Activated CD8-positive, alpha-beta memory T cell treated with anti-CD3 and anti-CD28 coated beads for 4 hours (primary cell): ENCODE data around the gene AMZ1.
A peak's percentile ranks its signal among the peaks of the same experiment; 100 is the strongest.
"Not testable (repeated sequence)": the region's sequence is repeated elsewhere in the genome, so short reads cannot be mapped to it uniquely, and the experiment has no call there.

Source experiments
- DNase-seq, 2 donors: peaks; one replicate each; pipeline ENCODE4 v3.0.0-alpha.2; 2020; ENCODE audit warnings: low read depth in 2 of 2

Gene AMZ1

GRCh38 chr7:2667843-2668242 lies 20.2 kb upstream of the AMZ1 start:
- DNase-seq: no peak

GRCh38 chr7:2668401-2668800 lies 19.6 kb upstream of the AMZ1 start:
- no peak for DNase-seq

- DNase-seq: no peak
These were observed 17.8 kb upstream of the AMZ1 start for GRCh38 chr7:2670171-2670570.

GRCh38 chr7:2670720-2671391 lies 17.1 kb upstream of the AMZ1 start:
- DNase-seq: peak; percentile 35 to 42

- DNase-seq: not testable (repeated sequence)
These were observed 14.8 kb upstream of the AMZ1 start for GRCh38 chr7:2673214-2673613.

GRCh38 chr7:2673934-2674333 lies 14.1 kb upstream of the AMZ1 start:
- DNase-seq: no peak

GRCh38 chr7:2675256-2675764 lies 12.7 kb upstream of the AMZ1 start:
- DNase-seq: no peak

GRCh38 chr7:2676576-2676975 lies 11.4 kb upstream of the AMZ1 start:
- not testable (repeated sequence) for DNase-seq

GRCh38 chr7:2678454-2678853 lies 9.5 kb upstream of the AMZ1 start:
- DNase-seq: not testable (repeated sequence)

GRCh38 chr7:2679135-2680127 lies 8.6 kb upstream of the AMZ1 start:
- not testable (repeated sequence) for DNase-seq

- DNase-seq: no peak
These were observed 7.7 kb upstream of the AMZ1 start for GRCh38 chr7:2680256-2680655.

GRCh38 chr7:2680792-2681490 lies 7.1 kb upstream of the AMZ1 start:
- DNase-seq: peak in 1 of 2 donors; percentile 30

- no peak for DNase-seq
These were observed 5.8 kb upstream of the AMZ1 start for GRCh38 chr7:2681929-2682799.

- no peak for DNase-seq
These were observed 3.5 kb upstream of the AMZ1 start for GRCh38 chr7:2684501-2684900.

GRCh38 chr7:2686101-2686500 lies 1.9 kb upstream of the AMZ1 start:
- DNase-seq: no peak

- DNase-seq: no peak
These were observed 598 bp upstream of the AMZ1 start for GRCh38 chr7:2687338-2687869.

GRCh38 chr7:2688409-2689342 lies 674 bp downstream of the AMZ1 start:
- no peak for DNase-seq

- DNase-seq: no peak
These were observed 1.4 kb downstream of the AMZ1 start for GRCh38 chr7:2689343-2689847.

- DNase-seq: no peak
These were observed 2.1 kb downstream of the AMZ1 start for GRCh38 chr7:2689951-2690705.
